ENCODE data around the gene GORASP1.

- no peak for TF ChIP-seq CTCF (conservative IDR thresholded peaks at IDR 0.05; ENCODE audit: low read length)
- no peak for TF ChIP-seq EZH2phosphoT487 (IDR thresholded peaks at IDR 0.05; ENCODE audit: borderline replicate concordance, low read depth, low read length)
Observed at GRCh38 chr3:39156421-39156820, 49.0 kb upstream of the GORASP1 start.

Measured in OCI-LY7 (cell line).